GM18526 (cell line): ENCODE results near the gene AMER2.

Source experiments
- POLR2A ChIP-seq: IDR thresholded peaks from 3 replicates; pipeline ENCODE4 v1.6.1; 2011; ENCODE audit not compliant: insufficient read length; ENCODE audit errors: extremely low read depth

Gene AMER2

GRCh38 chr13:25141042-25141441 lies 31.0 kb downstream of the AMER2 start:
- no peak for TF ChIP-seq POLR2A

- TF ChIP-seq POLR2A, result no peak
Observed at GRCh38 chr13:25137788-25138115, 34.3 kb downstream of the AMER2 start.

GRCh38 chr13:25136880-25137787 lies 35.0 kb downstream of the AMER2 start:
- no peak for TF ChIP-seq POLR2A

GRCh38 chr13:25135896-25136295 lies 36.2 kb downstream of the AMER2 start:
- TF ChIP-seq POLR2A, result no peak

- TF ChIP-seq POLR2A, result no peak
Observed at GRCh38 chr13:25132751-25133390, 39.2 kb downstream of the AMER2 start.

- TF ChIP-seq POLR2A, result no peak
Observed at GRCh38 chr13:25131881-25132420, 40.1 kb downstream of the AMER2 start.

GRCh38 chr13:25130944-25131343 lies 41.1 kb downstream of the AMER2 start:
- TF ChIP-seq POLR2A, result no peak

GRCh38 chr13:25118378-25118905 lies 53.6 kb downstream of the AMER2 start:
- no peak for TF ChIP-seq POLR2A

GRCh38 chr13:25117312-25117711 lies 54.8 kb downstream of the AMER2 start:
- no peak for TF ChIP-seq POLR2A

GRCh38 chr13:25116044-25116443 lies 56.0 kb downstream of the AMER2 start:
- TF ChIP-seq POLR2A, result no peak

- TF ChIP-seq POLR2A, result no peak
Observed at GRCh38 chr13:25114220-25114619, 57.9 kb downstream of the AMER2 start.

GRCh38 chr13:25112695-25113255 lies 59.3 kb downstream of the AMER2 start:
- no peak for TF ChIP-seq POLR2A
